CD14-positive monocyte (primary cell): Measurements from ENCODE around the gene CALHM5. TPM values are rescaled to one million over a fixed set of nuclear protein-coding genes. Genes with fewer than 3 reads are reported as not detected.

Experiments used
- DNase-seq, 3 donors: peaks; one replicate each; pipeline ENCODE4 v3.0.0-alpha.2; 2011 to 2022
- H2AFZ ChIP-seq: 2 replicates; pipeline ENCODE4 v1.6.0; 2012; ENCODE audit warnings: mild to moderate bottlenecking, low read depth, low read length, inconsistent platforms; ENCODE audit not compliant: insufficient read depth, poor library complexity, severe bottlenecking
- H3K27ac ChIP-seq, 2 donors: 1 replicate in 1 of 2; 2 replicates in 1 of 2; pipeline ENCODE4 v1.5.1; 2012 to 2013; ENCODE audit warnings: low read length in 2 of 2, control low read depth in 1 of 2, inconsistent platforms in 1 of 2, low read depth in 1 of 2, mild to moderate bottlenecking in 1 of 2
- H3K27me3 ChIP-seq, 2 donors: one replicate each; pipeline versions ENCODE4 v1.6.0 to v1.6.1; 2011 to 2013; ENCODE audit warnings: low read length in 2 of 2; ENCODE audit not compliant: control insufficient read depth in 2 of 2, insufficient read depth in 2 of 2
- H3K36me3 ChIP-seq, 2 donors: replicated peaks in 1 of 2; 1 replicate in 1 of 2; 2 replicates in 1 of 2; pipeline versions ENCODE4 v1.5.1 to v1.6.1; 2012 to 2013; ENCODE audit warnings: low read length in 2 of 2, control low read depth in 1 of 2, inconsistent platforms in 1 of 2, mild to moderate bottlenecking in 1 of 2; ENCODE audit not compliant: insufficient read depth in 2 of 2, control insufficient read depth in 1 of 2
- H3K4me1 ChIP-seq, 2 donors: 1 replicate in 1 of 2; 2 replicates in 1 of 2; pipeline versions ENCODE4 v1.5.1 to v1.6.1; 2012 to 2013; ENCODE audit warnings: low read length in 2 of 2, control low read depth in 1 of 2, inconsistent platforms in 1 of 2, mild to moderate bottlenecking in 1 of 2, moderate library complexity in 1 of 2; ENCODE audit not compliant: insufficient read depth in 2 of 2, control insufficient read depth in 1 of 2
- H3K4me2 ChIP-seq: replicated peaks from 2 replicates; pipeline ENCODE3; 2012; ENCODE audit warnings: low read length, moderate library complexity, mild to moderate bottlenecking; ENCODE audit not compliant: poor library complexity, severe bottlenecking; ENCODE audit errors: extremely low read depth
- H3K4me3 ChIP-seq, 3 experiments: fragments of 200-600 bp in 1 of 3; sonication (generic) in 1 of 3; replicated peaks in 1 of 3; 1 replicate in 2 of 3; 2 replicates in 1 of 3; pipeline ENCODE4 v1.5.1; 2011 to 2013; ENCODE audit warnings: low read length in 3 of 3, mild to moderate bottlenecking in 3 of 3, control low read depth in 2 of 3, low read depth in 2 of 3, inconsistent platforms in 1 of 3, moderate library complexity in 1 of 3
- H3K79me2 ChIP-seq: 2 replicates; pipeline ENCODE4 v1.6.0; 2012; ENCODE audit warnings: mild to moderate bottlenecking, control low read depth, inconsistent platforms, low read length, moderate library complexity; ENCODE audit not compliant: insufficient read depth
- H3K9ac ChIP-seq: 2 replicates; pipeline ENCODE4 v1.6.0; 2017; ENCODE audit warnings: low read length, mild to moderate bottlenecking; ENCODE audit not compliant: insufficient read depth, poor library complexity, severe bottlenecking
- H3K9me3 ChIP-seq, 2 donors: replicated peaks in 1 of 2; 1 replicate in 1 of 2; 2 replicates in 1 of 2; pipeline versions ENCODE4 v1.5.1 to v1.6.1; 2012 to 2013; ENCODE audit warnings: low read length in 2 of 2, control low read depth in 1 of 2; ENCODE audit not compliant: control insufficient read depth in 1 of 2, insufficient read depth in 1 of 2
- H4K20me1 ChIP-seq: 2 replicates; pipeline ENCODE4 v1.6.0; 2012; ENCODE audit warnings: mild to moderate bottlenecking, low read length, control low read depth, moderate library complexity; ENCODE audit not compliant: insufficient read depth
- H3K27ac Mint-ChIP-seq, 7 donors: one replicate each; pipeline ENCODE4 v1.8.0; 2020; ENCODE audit warnings: mild to moderate bottlenecking in 7 of 7, mixed read lengths in 7 of 7, moderate library complexity in 6 of 7, inconsistent platforms in 2 of 7
- H3K27me3 Mint-ChIP-seq, 3 donors: one replicate each; pipeline ENCODE4 v1.8.0; 2021 to 2022; ENCODE audit warnings: low read depth in 3 of 3, mild to moderate bottlenecking in 3 of 3, mixed read lengths in 3 of 3, moderate library complexity in 3 of 3, inconsistent platforms in 1 of 3
- H3K36me3 Mint-ChIP-seq, 2 donors: one replicate each; pipeline ENCODE4 v1.8.0; 2020; ENCODE audit warnings: mixed read lengths in 2 of 2, inconsistent platforms in 1 of 2, mild to moderate bottlenecking in 1 of 2
- H3K4me1 Mint-ChIP-seq: one replicate; pipeline ENCODE4 v1.8.0; 2020; ENCODE audit warnings: mild to moderate bottlenecking, mixed read lengths
- H3K4me3 Mint-ChIP-seq, 2 donors: one replicate each; pipeline ENCODE4 v1.8.0; 2020; ENCODE audit warnings: mild to moderate bottlenecking in 2 of 2, mixed read lengths in 2 of 2, moderate library complexity in 1 of 2
- H3K9me3 Mint-ChIP-seq, 7 donors: one replicate each; pipeline ENCODE4 v1.8.0; 2020 to 2022; ENCODE audit warnings: mixed read lengths in 7 of 7, mild to moderate bottlenecking in 6 of 7, moderate library complexity in 6 of 7, inconsistent platforms in 2 of 7
- CTCF ChIP-seq: fragments of 200-600 bp; IDR thresholded peaks from one replicate; pipeline ENCODE4 v1.8.0; 2022; ENCODE audit warnings: antibody characterized with exemption, mild to moderate bottlenecking
- WGBS: methylation state at CpG from one replicate; pipeline ENCODE4 v1.1.5; 2013; ENCODE audit warnings: missing lambda C conversion rate; ENCODE audit not compliant: insufficient coverage; 5-methylcytosine and 5-hydroxymethylcytosine counted together
- intact Hi-C, 2 donors: fragments of 100-400 bp; cut with micrococcal nuclease; formaldehyde crosslinking; loops; one replicate each; pipeline versions ENCODE4 v1.15.0 to v1.15.1; 2023
- polyA plus RNA-seq, 3 donors: library from polyadenylated mRNA; depleted of rRNA in 1 of 3; unstranded in 2 of 3; stranded (reverse) in 1 of 3; fragments of 300-500 nt in 2 of 3; fragments of >200 nt in 1 of 3; fragmentation: Illumina TruSeq in 2 of 3; gene quantifications; 1 replicate in 2 of 3; 2 replicates in 1 of 3; pipeline ENCODE4 v1.2.3, GENCODE V29; 2012 to 2021

Gene CALHM5
- polyA plus RNA-seq, 3 donors: 0.01 TPM; not detected in 2

- Mint-ChIP-seq H3K27me3 (peaks cover 0 to 2% (median 0%) of the 10 kb centered on the region in 3 donors), H3K27ac (no peak overlapping the region), H3K36me3 (no peaks in the 10 kb centered on the region), H3K4me3 (no peak overlapping the region), H3K9me3 (peaks cover 0 to 3% (median 0%) of the 10 kb centered on the region in 7 donors), H3K4me1 (no peaks in the 10 kb centered on the region)
- Histone ChIP-seq H3K36me3 (no peaks in the 10 kb centered on the region), H3K27ac (no peak overlapping the region), H3K79me2 (no peaks in the 10 kb centered on the region), H3K4me1 (no peaks in the 10 kb centered on the region), H3K9ac (no peak overlapping the region), H2AFZ (no peak overlapping the region), H3K4me3 (no peak overlapping the region), H3K9me3 (no peaks in the 10 kb centered on the region), H3K4me2 (no peak overlapping the region), H3K27me3 (no peaks in the 10 kb centered on the region), H4K20me1 (no peaks in the 10 kb centered on the region)
- no CpG with 5 or more reads among the region's 2 CpGs for WGBS
- no peak for DNase-seq
- TF ChIP-seq CTCF: no peak
- intact Hi-C loops: no loop called here
Measured at GRCh38 chr6:116522896-116523295, 11.5 kb downstream of the CALHM5 start.

- H4K20me1 ChIP-seq: no peaks in the 10 kb centered on the region
- Mint-ChIP-seq H3K27me3 (no peaks in the 10 kb centered on the region), H3K4me1 (no peaks in the 10 kb centered on the region), H3K4me3 (no peak overlapping the region), H3K9me3 (peaks cover 0 to 3% (median 0%) of the 10 kb centered on the region in 7 donors), H3K27ac (no peak overlapping the region), H3K36me3 (no peaks in the 10 kb centered on the region)
- no peak overlapping the region for H3K4me2 ChIP-seq
- H3K27ac ChIP-seq: no peak overlapping the region
- H3K9me3 ChIP-seq: no peaks in the 10 kb centered on the region
- no peaks in the 10 kb centered on the region for H3K79me2 ChIP-seq
- peaks cover 0 to under 1% of the 10 kb centered on the region in 2 donors for H3K4me1 ChIP-seq
- H3K36me3 ChIP-seq: no peaks in the 10 kb centered on the region
- H3K9ac ChIP-seq: no peak overlapping the region
- WGBS: no CpG with 5 or more reads among the region's 2 CpGs
- no peak overlapping the region for H3K4me3 ChIP-seq
- H3K27me3 ChIP-seq: no peaks in the 10 kb centered on the region
- H2AFZ ChIP-seq: no peak overlapping the region
- no peak for TF ChIP-seq CTCF
- intact Hi-C loops: no loop called here
- no peak for DNase-seq
Measured at GRCh38 chr6:116524236-116524635, 12.8 kb downstream of the CALHM5 start.
